Stomach (tissue), 4 donors: Measurements from ENCODE around the gene NRG3.

Experiments
- POLR2A ChIP-seq, 4 donors: fragments of 450-650 bp; IDR thresholded peaks; one replicate each; pipeline ENCODE4 v1.6.1; 2016; ENCODE audit warnings: antibody characterized with exemption in 4 of 4, control low read depth in 2 of 4, mild to moderate bottlenecking in 1 of 4, moderate library complexity in 1 of 4
- TF ChIP-seq, protein P1 (sequence below), 7 experiments: fragments of 450-650 bp in 4 of 7; fragments of 200-600 bp in 3 of 7; sonication (generic) in 3 of 7; IDR thresholded peaks; one replicate each; pipeline ENCODE4 v1.5.1; 2016 to 2019; ENCODE audit warnings: antibody characterized with exemption in 7 of 7, control low read depth in 2 of 7, mild to moderate bottlenecking in 1 of 7

DNA sequence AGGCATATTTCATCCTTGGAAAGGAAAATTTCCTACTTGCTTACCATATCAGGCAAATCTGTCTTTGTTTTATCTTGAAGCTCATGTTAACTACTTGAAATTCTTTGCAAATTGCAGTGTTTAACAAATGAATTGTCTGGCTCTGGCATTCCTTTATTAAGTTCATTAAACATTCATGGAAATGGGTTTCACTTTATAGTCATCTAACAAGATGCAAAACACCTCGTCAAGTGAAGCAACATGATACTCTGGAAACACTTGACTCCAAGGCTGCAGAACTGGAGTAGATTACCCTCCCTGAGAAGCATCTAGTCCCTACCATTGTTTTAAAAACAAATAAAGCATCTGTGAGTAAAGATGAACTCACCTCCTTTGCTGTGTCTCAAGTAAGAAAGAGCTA, 1086.9 kb downstream of the NRG3 start:
- no peak for TF ChIP-seq POLR2A (IDR thresholded peaks at IDR 0.05)
- TF ChIP-seq, protein P1, sequence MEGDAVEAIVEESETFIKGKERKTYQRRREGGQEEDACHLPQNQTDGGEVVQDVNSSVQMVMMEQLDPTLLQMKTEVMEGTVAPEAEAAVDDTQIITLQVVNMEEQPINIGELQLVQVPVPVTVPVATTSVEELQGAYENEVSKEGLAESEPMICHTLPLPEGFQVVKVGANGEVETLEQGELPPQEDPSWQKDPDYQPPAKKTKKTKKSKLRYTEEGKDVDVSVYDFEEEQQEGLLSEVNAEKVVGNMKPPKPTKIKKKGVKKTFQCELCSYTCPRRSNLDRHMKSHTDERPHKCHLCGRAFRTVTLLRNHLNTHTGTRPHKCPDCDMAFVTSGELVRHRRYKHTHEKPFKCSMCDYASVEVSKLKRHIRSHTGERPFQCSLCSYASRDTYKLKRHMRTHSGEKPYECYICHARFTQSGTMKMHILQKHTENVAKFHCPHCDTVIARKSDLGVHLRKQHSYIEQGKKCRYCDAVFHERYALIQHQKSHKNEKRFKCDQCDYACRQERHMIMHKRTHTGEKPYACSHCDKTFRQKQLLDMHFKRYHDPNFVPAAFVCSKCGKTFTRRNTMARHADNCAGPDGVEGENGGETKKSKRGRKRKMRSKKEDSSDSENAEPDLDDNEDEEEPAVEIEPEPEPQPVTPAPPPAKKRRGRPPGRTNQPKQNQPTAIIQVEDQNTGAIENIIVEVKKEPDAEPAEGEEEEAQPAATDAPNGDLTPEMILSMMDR (IDR thresholded peaks at IDR 0.05) = no peak
